Body of pancreas (tissue), 4 donors: ENCODE measurements around the gene KIAA1328. TPM values are rescaled to one million over a fixed set of nuclear protein-coding genes. Genes with fewer than 3 reads are reported as not detected.
A peak's percentile ranks its signal among the peaks of the same experiment; 100 is the strongest.

Experiments used
- ATAC-seq: fragments of 150-250 bp; one replicate; pipeline ENCODE4 v1.9.1; 2016
- DNase-seq, 4 donors: peaks; one replicate each; pipeline ENCODE4 v3.0.0-alpha.2; 2019
- H3K27ac ChIP-seq, 4 donors: fragments of 200-600 bp; sonication (generic); 1 replicate in 3 of 4; 2 replicates in 1 of 4; pipeline versions ENCODE4 v1.5.1 to v1.6.1; 2016 to 2019; ENCODE audit warnings: mild to moderate bottlenecking in 1 of 4, mixed read lengths in 1 of 4, moderate library complexity in 1 of 4
- H3K27me3 ChIP-seq, 2 donors: fragments of 200-600 bp; sonication (generic); one replicate each; pipeline ENCODE4 v1.6.0; 2016; ENCODE audit warnings: mild to moderate bottlenecking in 1 of 2
- H3K36me3 ChIP-seq, 2 donors: fragments of 200-600 bp; sonication (generic); replicated peaks in 1 of 2; 2 replicates each; pipeline ENCODE4 v1.5.1; 2016; ENCODE audit warnings: low read depth in 2 of 2; ENCODE audit not compliant: insufficient read depth in 1 of 2
- H3K4me1 ChIP-seq: fragments of 200-600 bp; sonication (generic); one replicate; pipeline ENCODE4 v1.6.0; 2016
- H3K4me3 ChIP-seq, 2 donors: fragments of 200-600 bp; sonication (generic); 1 replicate in 1 of 2; 2 replicates in 1 of 2; pipeline ENCODE4 v1.5.1; 2016 to 2019
- H3K9me3 ChIP-seq, 3 donors: fragments of 200-600 bp; sonication (generic); 1 replicate in 2 of 3; 2 replicates in 1 of 3; pipeline ENCODE4 v1.5.1; 2016
- POLR2A ChIP-seq, 3 donors: fragments of 450-650 bp; IDR thresholded peaks; one replicate each; pipeline ENCODE4 v1.6.1; 2016; ENCODE audit warnings: antibody characterized with exemption in 3 of 3, mild to moderate bottlenecking in 2 of 3
- WGBS, 2 donors: methylation state at CpG; one replicate each; pipeline ENCODE4 v1.1.5; 2017; 5-methylcytosine and 5-hydroxymethylcytosine counted together
- intact Hi-C: fragments of 100-400 bp; cut with DNase I; formaldehyde crosslinking; loops from one replicate; pipeline ENCODE4 v1.15.1; 2023
- total RNA-seq, 2 donors: library from RNA; depleted of rRNA; stranded (reverse); fragments of >200 nt; gene quantifications; one replicate each; pipeline ENCODE4 v1.1.0, GENCODE V29; 2016
- TF ChIP-seq, protein P1 (sequence below), 7 experiments: fragments of 450-650 bp in 4 of 7; fragments of 200-600 bp in 3 of 7; sonication (generic) in 3 of 7; IDR thresholded peaks; one replicate each; pipeline ENCODE4 v1.5.1; 2016 to 2019; ENCODE audit warnings: antibody characterized with exemption in 7 of 7

KIAA1328 gene
- total RNA-seq, 2 donors from 2014 or later, result 10.9 to 21.8 TPM

DNA sequence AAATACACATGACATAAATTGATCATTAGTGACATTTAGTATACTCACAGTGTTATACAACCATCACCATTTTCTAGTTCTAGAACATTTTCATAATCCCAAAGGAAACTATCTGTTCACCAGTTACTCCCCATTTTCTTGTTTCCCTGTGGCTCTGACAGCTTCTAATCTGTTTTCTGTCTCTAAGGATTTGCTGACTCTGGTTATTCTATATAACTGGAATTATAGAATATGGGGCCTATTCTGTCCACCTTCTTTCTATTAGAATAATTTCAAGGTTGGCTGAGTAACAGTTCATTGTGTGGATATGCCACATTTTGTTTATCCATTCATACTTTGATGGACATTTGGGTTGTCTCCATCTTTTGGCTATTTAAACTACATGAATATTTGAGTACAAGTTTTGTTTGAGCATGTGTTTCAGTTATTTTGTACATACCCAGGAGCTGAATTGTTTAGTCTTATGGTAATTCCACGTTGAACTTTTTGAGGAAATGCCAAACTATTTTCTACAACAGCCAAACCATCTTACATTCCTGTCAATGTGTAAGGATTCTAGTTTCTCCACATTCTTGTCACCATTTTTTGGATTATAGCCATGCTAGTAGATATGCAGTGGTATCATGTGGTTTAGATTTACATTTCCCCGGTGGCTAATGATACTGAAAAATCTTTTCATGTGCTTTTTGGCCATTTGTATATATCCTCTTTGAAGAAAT lies 20.5 kb downstream of the KIAA1328 start:
- H3K27me3 ChIP-seq, result no peaks in the 10 kb centered on the region
- 17 to 24% methylated on average over 2 of the region's 2 CpGs for WGBS, 2 donors
- no peak overlapping the region for H3K4me3 ChIP-seq
- no peak for TF ChIP-seq POLR2A (IDR thresholded peaks at IDR 0.05)
- TF ChIP-seq, protein P1, sequence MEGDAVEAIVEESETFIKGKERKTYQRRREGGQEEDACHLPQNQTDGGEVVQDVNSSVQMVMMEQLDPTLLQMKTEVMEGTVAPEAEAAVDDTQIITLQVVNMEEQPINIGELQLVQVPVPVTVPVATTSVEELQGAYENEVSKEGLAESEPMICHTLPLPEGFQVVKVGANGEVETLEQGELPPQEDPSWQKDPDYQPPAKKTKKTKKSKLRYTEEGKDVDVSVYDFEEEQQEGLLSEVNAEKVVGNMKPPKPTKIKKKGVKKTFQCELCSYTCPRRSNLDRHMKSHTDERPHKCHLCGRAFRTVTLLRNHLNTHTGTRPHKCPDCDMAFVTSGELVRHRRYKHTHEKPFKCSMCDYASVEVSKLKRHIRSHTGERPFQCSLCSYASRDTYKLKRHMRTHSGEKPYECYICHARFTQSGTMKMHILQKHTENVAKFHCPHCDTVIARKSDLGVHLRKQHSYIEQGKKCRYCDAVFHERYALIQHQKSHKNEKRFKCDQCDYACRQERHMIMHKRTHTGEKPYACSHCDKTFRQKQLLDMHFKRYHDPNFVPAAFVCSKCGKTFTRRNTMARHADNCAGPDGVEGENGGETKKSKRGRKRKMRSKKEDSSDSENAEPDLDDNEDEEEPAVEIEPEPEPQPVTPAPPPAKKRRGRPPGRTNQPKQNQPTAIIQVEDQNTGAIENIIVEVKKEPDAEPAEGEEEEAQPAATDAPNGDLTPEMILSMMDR (IDR thresholded peaks at IDR 0.05), result no peak
- no peak overlapping the region for H3K27ac ChIP-seq
- no peaks in the 10 kb centered on the region for H3K4me1 ChIP-seq
- intact Hi-C loops, result no loop called here
- no peaks in the 10 kb centered on the region for H3K36me3 ChIP-seq
- ATAC-seq (no peak), DNase-seq (no peak)
- H3K9me3 ChIP-seq, result no peaks in the 10 kb centered on the region

DNA sequence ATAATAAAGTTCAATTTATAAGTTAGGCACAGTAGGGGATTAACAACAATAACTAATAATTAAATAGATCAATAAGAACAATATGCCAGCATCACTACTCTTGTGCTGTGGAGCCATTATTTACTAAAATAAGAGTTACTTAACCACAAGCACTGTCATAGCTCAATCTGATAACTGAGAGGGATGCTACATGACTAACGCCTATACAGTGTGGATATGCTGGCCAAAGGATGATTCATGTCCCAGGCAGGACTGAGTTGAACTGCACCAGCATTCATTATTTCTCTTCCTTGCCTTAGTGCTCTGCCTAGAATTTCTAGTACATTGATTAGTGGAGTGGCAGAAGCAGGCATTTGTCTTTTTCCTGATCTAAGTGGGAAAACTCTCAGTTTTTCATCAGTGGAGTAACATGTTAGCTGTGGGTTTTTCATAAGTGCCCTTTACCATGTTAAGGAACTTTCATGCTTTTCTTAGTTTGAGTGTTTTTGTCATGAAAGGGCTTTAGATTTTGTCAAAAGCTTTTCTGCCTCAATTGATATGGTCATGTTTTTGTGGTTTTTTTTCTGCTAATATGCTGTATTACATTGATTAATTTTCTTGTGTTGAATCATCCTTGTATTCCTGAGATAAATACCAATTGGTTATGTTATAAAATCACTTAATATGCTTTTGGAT lies 21.7 kb downstream of the KIAA1328 start:
- 79 to 100% methylated on average over 1 of the region's 1 CpG for WGBS, 2 donors
- ATAC-seq (no peak), DNase-seq (no peak)
- no peak overlapping the region for H3K4me3 ChIP-seq
- no peak for TF ChIP-seq POLR2A (IDR thresholded peaks at IDR 0.05)
- TF ChIP-seq, protein P1 (IDR thresholded peaks at IDR 0.05), result no peak
- H3K27ac ChIP-seq, result no peak overlapping the region
- H3K9me3 ChIP-seq, result no peaks in the 10 kb centered on the region
- intact Hi-C loops, result no loop called here
- no peaks in the 10 kb centered on the region for H3K36me3 ChIP-seq
- H3K27me3 ChIP-seq, result no peaks in the 10 kb centered on the region
- H3K4me1 ChIP-seq, result no peaks in the 10 kb centered on the region

DNA sequence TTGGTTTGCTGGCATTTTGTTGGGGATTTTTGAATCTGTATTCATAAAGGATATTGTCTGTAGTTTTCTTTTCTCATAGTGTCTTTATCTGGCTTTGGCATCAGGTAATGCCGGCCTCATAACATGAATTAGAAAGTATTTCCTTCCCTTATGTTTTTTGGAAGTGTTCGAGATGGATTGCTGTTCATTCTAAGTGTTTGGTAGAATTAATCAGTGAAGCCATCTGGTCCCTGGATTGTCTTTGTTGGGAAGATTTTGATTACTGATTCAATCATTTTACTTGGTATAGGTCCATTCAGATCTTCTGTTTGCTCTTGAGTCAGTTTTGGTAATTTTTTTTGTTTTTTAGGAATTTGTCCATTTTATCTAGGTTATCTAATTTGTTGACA lies 22.3 kb downstream of the KIAA1328 start:
- H3K4me1 ChIP-seq, result no peaks in the 10 kb centered on the region
- H3K36me3 ChIP-seq, result no peaks in the 10 kb centered on the region
- H3K4me3 ChIP-seq, result no peak overlapping the region
- 82 to 97% methylated on average over 2 of the region's 2 CpGs for WGBS, 2 donors
- intact Hi-C loops, result no loop called here
- H3K27ac ChIP-seq, result no peak overlapping the region
- ATAC-seq (no peak), DNase-seq (no peak)
- no peaks in the 10 kb centered on the region for H3K9me3 ChIP-seq
- H3K27me3 ChIP-seq, result no peaks in the 10 kb centered on the region
- TF ChIP-seq, protein P1 (IDR thresholded peaks at IDR 0.05), result no peak

DNA sequence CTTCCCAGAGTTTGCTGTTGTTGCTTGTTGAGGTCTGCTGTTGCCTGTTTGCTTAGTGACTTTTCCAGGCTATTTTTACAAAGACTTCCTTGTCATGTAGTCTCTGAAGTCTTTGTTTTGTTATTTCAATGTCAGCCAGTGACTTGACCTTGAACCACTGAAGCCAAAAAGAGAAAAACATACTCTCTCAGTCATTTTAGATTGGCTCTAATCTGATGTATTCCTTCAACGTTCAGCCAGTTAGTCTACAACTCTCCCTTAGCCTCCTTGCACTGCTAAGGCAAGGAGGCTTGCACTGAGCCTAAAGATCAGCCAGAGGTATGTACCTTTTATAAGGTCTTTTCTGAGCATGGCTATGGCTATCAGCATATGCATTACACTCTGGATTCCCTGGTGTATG lies 27.9 kb downstream of the KIAA1328 start:
- ATAC-seq (peak; percentile 74), DNase-seq (no peak)
- no peaks in the 10 kb centered on the region for H3K36me3 ChIP-seq
- H3K4me3 ChIP-seq, result no peak overlapping the region
- H3K27ac ChIP-seq, result peak overlapping the region in 3 of 4 donors; percentile 15 to 25 (median 24)
- TF ChIP-seq, protein P1 (IDR thresholded peaks at IDR 0.05), result no peak
- TF ChIP-seq POLR2A (IDR thresholded peaks at IDR 0.05), result no peak
- no peaks in the 10 kb centered on the region for H3K27me3 ChIP-seq
- H3K4me1 ChIP-seq, result peaks cover 8% of the 10 kb centered on the region
- intact Hi-C loops, result no loop called here
- WGBS, 2 donors, result 5 to 19% methylated on average over 1 of the region's 1 CpG
- H3K9me3 ChIP-seq, result no peaks in the 10 kb centered on the region
